Memory B cell (primary cell): Measurements from ENCODE around the gene PTPRN2.

ENCODE experiments used
- ATAC-seq: fragments of 150-1000 bp; cut with Tn5 transposase; 2 replicates; pipeline ENCODE4 v1.10.0; 2021; ENCODE audit warnings: low read depth, mild to moderate bottlenecking, moderate library complexity
- DNase-seq, 2 donors: peaks; one replicate each; pipeline ENCODE4 v3.0.0; 2022; ENCODE audit warnings: low spot score in 2 of 2
- H3K27ac Mint-ChIP-seq: one replicate; pipeline ENCODE4 v1.8.0; 2022; ENCODE audit warnings: mild to moderate bottlenecking, moderate library complexity, mixed read lengths
- H3K27me3 Mint-ChIP-seq: one replicate; pipeline ENCODE4 v1.8.0; 2022; ENCODE audit warnings: mixed read lengths
- H3K36me3 Mint-ChIP-seq: one replicate; pipeline ENCODE4 v1.8.0; 2022; ENCODE audit warnings: mild to moderate bottlenecking, mixed read lengths
- H3K4me1 Mint-ChIP-seq: one replicate; pipeline ENCODE4 v1.8.0; 2022; ENCODE audit warnings: mixed read lengths
- H3K4me3 Mint-ChIP-seq: one replicate; pipeline ENCODE4 v1.8.0; 2022; ENCODE audit warnings: mild to moderate bottlenecking, moderate library complexity, mixed read lengths
- H3K9me3 Mint-ChIP-seq: one replicate; pipeline ENCODE4 v1.8.0; 2022; ENCODE audit warnings: mixed read lengths

Gene PTPRN2

GRCh38 chr7:157791261-157791660 lies 796.4 kb downstream of the PTPRN2 start:
- Mint-ChIP-seq H3K9me3 (peaks cover 6% of the 10 kb centered on the region), H3K4me3 (no peak overlapping the region), H3K27me3 (peaks cover 3% of the 10 kb centered on the region), H3K36me3 (peaks cover 2% of the 10 kb centered on the region), H3K4me1 (peaks cover 2% of the 10 kb centered on the region), H3K27ac (no peak overlapping the region)
- no peak for ATAC-seq
- DNase-seq = no peak

DNA sequence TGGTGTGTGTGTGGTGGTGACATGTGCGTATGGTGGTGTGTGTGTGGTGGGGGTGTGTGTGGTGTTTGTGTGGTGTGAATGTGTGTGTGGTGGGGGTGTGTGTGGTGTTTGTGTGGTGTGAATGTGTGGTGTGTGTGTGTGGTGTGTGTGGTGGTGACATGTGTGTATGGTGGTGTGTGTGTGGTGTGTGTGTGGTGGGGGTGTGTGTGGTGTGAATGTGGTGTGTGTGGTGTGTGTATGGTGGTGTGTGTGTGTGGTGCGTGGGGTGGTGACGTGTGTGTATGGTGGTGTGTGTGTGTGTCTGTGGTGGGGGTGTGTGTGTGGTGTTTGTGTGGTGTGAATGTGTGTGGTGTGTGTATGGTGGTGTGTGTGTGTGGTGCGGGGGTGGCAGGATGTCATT lies 797.7 kb downstream of the PTPRN2 start:
- H3K4me1 Mint-ChIP-seq = peaks cover 2% of the 10 kb centered on the region
- H3K36me3 Mint-ChIP-seq = peaks cover 2% of the 10 kb centered on the region
- DNase-seq (no peak), ATAC-seq (no peak)
- peaks cover 3% of the 10 kb centered on the region for H3K27me3 Mint-ChIP-seq
- no peak overlapping the region for H3K27ac Mint-ChIP-seq
- H3K4me3 Mint-ChIP-seq = no peak overlapping the region
- peaks cover 6% of the 10 kb centered on the region for H3K9me3 Mint-ChIP-seq

GRCh38 chr7:157789094-157789493 lies 798.5 kb downstream of the PTPRN2 start:
- H3K27me3 Mint-ChIP-seq = peaks cover 2% of the 10 kb centered on the region
- ATAC-seq (no peak), DNase-seq (no peak)
- no peak overlapping the region for H3K27ac Mint-ChIP-seq
- H3K4me1 Mint-ChIP-seq = peaks cover 2% of the 10 kb centered on the region
- H3K4me3 Mint-ChIP-seq = no peak overlapping the region
- peaks cover 6% of the 10 kb centered on the region for H3K9me3 Mint-ChIP-seq
- H3K36me3 Mint-ChIP-seq = peaks cover under 1% of the 10 kb centered on the region

DNA sequence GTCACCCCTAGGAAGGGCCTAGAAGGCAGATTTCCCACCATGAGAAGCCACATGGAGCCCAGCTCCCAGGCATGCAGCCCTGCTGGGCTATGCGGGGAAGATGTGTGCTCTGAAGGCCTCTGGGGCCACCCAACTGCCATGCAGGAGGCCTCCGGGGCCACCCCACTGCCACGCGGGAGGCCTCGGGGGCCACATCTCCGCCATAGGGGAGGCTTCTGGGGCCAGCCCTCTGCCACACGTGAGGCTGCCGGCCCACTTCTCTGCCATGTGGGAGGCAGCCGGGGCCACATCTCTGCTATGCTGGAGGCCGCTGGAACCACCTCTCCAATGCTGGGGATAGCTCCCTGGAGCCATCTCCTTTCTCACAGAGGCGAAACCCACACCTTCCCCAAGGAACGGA lies 799.0 kb downstream of the PTPRN2 start:
- no peak for ATAC-seq
- peaks cover 2% of the 10 kb centered on the region for H3K4me1 Mint-ChIP-seq
- no peak overlapping the region for H3K4me3 Mint-ChIP-seq
- no peaks in the 10 kb centered on the region for H3K36me3 Mint-ChIP-seq
- H3K27me3 Mint-ChIP-seq = peaks cover 2% of the 10 kb centered on the region
- peaks cover 6% of the 10 kb centered on the region for H3K9me3 Mint-ChIP-seq
- H3K27ac Mint-ChIP-seq = no peak overlapping the region
- no peak for DNase-seq

DNA sequence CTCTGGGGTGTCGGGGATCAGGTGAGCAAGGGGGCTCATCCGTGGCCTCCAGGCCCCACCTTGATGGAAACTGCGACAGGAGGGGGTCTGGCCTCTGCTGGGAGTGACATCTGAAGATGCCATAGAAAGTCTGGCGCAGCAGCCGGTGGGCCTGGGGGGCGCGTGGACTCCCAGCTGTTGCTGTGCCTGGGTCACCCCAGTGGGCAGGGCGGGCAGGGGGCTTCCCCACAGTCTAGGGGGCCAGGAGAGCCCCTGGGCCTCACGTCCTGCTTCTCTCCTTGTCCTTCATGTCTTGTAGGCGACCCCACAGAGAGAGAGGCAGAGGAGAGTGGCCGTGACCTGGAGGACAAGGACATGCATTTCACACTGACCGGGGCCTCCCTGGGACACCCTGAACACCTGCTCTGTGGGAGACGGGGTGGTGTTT lies 800.3 kb downstream of the PTPRN2 start:
- Mint-ChIP-seq H3K27me3 (peaks cover 2% of the 10 kb centered on the region), H3K9me3 (peaks cover 6% of the 10 kb centered on the region), H3K36me3 (no peaks in the 10 kb centered on the region), H3K4me3 (no peak overlapping the region), H3K4me1 (peaks cover 2% of the 10 kb centered on the region), H3K27ac (no peak overlapping the region)
- DNase-seq (no peak), ATAC-seq (no peak)

DNA sequence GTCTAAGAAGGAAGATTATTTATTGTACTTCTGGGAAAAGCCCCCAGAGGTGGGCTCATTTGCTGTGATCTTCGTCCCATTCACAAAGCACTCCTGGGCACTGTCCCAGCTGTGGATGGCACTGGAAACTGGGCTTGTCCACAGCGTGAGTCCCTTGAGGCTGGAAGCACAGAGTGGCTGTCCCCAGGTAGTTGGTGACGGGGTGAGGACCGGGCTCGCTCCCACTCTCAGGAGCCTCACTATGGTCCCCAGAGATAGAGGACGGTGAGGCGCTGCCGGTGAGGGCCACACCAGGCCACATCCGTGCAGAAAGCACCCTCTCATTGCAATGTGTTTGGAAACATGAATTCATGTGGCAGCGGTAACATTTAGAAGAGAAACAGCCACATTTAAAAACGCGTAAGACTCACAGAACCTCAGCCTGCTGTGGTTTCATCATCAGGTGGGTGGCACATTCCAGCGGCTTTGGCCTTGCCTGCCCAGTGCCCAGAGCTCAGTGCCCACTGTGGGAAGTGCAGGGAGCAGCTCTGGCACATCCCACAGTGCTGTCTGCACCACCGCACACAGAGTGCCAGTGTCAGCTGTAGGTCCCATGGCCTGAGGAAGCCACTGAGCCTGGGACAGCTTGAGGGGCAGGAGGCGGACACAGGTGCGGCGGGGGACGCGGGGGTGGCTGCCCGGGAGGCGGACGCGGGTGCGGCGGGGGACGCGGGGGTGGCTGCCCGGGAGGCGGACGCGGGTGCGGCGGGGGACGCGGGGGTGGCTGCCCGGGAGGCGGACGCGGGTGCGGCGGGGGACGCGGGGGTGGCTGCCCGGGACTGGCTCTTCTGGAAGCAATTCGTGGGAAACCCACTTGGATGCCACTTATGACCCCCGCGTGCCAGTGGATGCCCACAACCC lies 801.0 kb downstream of the PTPRN2 start:
- H3K4me1 Mint-ChIP-seq = peaks cover 2% of the 10 kb centered on the region
- DNase-seq (no peak), ATAC-seq (no peak)
- H3K27ac Mint-ChIP-seq = no peak overlapping the region
- H3K9me3 Mint-ChIP-seq = peaks cover 6% of the 10 kb centered on the region
- no peaks in the 10 kb centered on the region for H3K36me3 Mint-ChIP-seq
- peaks cover 2% of the 10 kb centered on the region for H3K27me3 Mint-ChIP-seq
- H3K4me3 Mint-ChIP-seq = no peak overlapping the region

- no peaks in the 10 kb centered on the region for H3K36me3 Mint-ChIP-seq
- peaks cover 2% of the 10 kb centered on the region for H3K27me3 Mint-ChIP-seq
- no peak for DNase-seq
- ATAC-seq = no peak
- no peak overlapping the region for H3K4me3 Mint-ChIP-seq
- H3K27ac Mint-ChIP-seq = no peak overlapping the region
- H3K4me1 Mint-ChIP-seq = peaks cover 2% of the 10 kb centered on the region
- H3K9me3 Mint-ChIP-seq = peaks cover 6% of the 10 kb centered on the region
These were observed 802.0 kb downstream of the PTPRN2 start for GRCh38 chr7:157785486-157786186.

DNA sequence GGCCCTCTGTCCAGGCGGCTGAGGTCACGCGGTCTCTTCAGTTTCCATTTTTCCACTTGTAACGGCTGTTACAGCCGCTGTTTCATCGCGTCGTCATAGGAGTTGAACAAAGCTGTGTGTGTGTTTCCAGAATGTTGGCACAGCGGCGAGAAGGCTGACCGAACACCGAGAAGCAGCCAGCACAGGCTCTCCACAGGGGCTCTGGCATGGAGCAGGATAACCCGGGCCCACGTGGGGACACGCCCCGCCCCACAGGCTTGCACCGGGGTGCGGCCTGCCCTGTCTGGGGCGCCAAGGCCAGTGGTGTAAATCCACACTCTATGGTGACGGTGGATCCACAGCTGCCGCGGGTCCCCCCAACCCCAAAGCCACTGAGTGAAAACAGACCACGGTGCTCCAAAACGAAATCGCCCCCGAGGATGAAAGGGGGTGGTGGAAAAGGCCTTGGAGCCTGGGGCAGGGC lies 802.6 kb downstream of the PTPRN2 start:
- ATAC-seq = no peak
- no peak for DNase-seq
- Mint-ChIP-seq H3K27ac (no peak overlapping the region), H3K4me3 (no peak overlapping the region), H3K9me3 (peaks cover 5% of the 10 kb centered on the region), H3K4me1 (peaks cover 2% of the 10 kb centered on the region), H3K27me3 (peaks cover 2% of the 10 kb centered on the region), H3K36me3 (no peaks in the 10 kb centered on the region)

- no peaks in the 10 kb centered on the region for H3K4me1 Mint-ChIP-seq
- no peaks in the 10 kb centered on the region for H3K27me3 Mint-ChIP-seq
- no peak for ATAC-seq
- H3K27ac Mint-ChIP-seq = no peak overlapping the region
- H3K4me3 Mint-ChIP-seq = no peak overlapping the region
- no peaks in the 10 kb centered on the region for H3K36me3 Mint-ChIP-seq
- H3K9me3 Mint-ChIP-seq = no peaks in the 10 kb centered on the region
- DNase-seq = no peak
These were observed 803.4 kb downstream of the PTPRN2 start for GRCh38 chr7:157784041-157784835.

- H3K4me1 Mint-ChIP-seq = no peaks in the 10 kb centered on the region
- H3K27me3 Mint-ChIP-seq = peaks cover under 1% of the 10 kb centered on the region
- peaks cover under 1% of the 10 kb centered on the region for H3K9me3 Mint-ChIP-seq
- no peak overlapping the region for H3K4me3 Mint-ChIP-seq
- DNase-seq = no peak
- H3K36me3 Mint-ChIP-seq = peaks cover under 1% of the 10 kb centered on the region
- no peak for ATAC-seq
- no peak overlapping the region for H3K27ac Mint-ChIP-seq
These were observed 805.6 kb downstream of the PTPRN2 start for GRCh38 chr7:157782041-157782440.

- Mint-ChIP-seq H3K4me3 (no peak overlapping the region), H3K36me3 (peaks cover 2% of the 10 kb centered on the region), H3K9me3 (peaks cover 2% of the 10 kb centered on the region), H3K27ac (no peak overlapping the region), H3K4me1 (no peaks in the 10 kb centered on the region), H3K27me3 (peaks cover 2% of the 10 kb centered on the region)
- DNase-seq (no peak), ATAC-seq (no peak)
These were observed 806.9 kb downstream of the PTPRN2 start for GRCh38 chr7:157780721-157781120.

- no peak for ATAC-seq
- no peak for DNase-seq
- H3K4me3 Mint-ChIP-seq = no peak overlapping the region
- no peak overlapping the region for H3K27ac Mint-ChIP-seq
- no peaks in the 10 kb centered on the region for H3K4me1 Mint-ChIP-seq
- H3K9me3 Mint-ChIP-seq = peaks cover 2% of the 10 kb centered on the region
- H3K27me3 Mint-ChIP-seq = peaks cover 2% of the 10 kb centered on the region
- peaks cover 2% of the 10 kb centered on the region for H3K36me3 Mint-ChIP-seq
These were observed 807.3 kb downstream of the PTPRN2 start for GRCh38 chr7:157780312-157780711.

DNA sequence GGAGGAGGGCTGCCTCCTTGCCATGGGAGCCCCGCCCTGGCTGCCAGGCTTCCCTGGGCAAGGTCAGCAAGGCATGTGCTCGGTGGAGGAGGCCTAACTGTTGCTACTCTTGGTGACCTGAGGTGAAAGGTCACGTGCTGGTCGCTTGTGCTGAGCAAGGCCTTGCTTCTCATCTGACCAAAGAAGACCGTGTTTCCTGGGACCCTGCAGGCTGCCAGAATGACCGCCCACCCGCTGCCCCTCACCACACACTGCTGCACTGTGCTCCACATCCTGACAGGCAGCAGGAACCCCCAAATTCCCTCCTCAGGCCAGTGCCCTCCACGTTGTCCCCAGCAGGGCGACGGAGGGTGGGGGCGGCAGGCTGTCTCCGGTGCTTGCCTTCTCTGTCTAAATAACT lies 808.4 kb downstream of the PTPRN2 start:
- H3K4me3 Mint-ChIP-seq = no peak overlapping the region
- no peak for DNase-seq
- no peaks in the 10 kb centered on the region for H3K4me1 Mint-ChIP-seq
- H3K27me3 Mint-ChIP-seq = peaks cover 2% of the 10 kb centered on the region
- H3K36me3 Mint-ChIP-seq = peaks cover 2% of the 10 kb centered on the region
- no peak for ATAC-seq
- no peak overlapping the region for H3K27ac Mint-ChIP-seq
- peaks cover 2% of the 10 kb centered on the region for H3K9me3 Mint-ChIP-seq
